ENCODE results near the gene CMTM3. TPM values are rescaled to one million over a fixed set of nuclear protein-coding genes. Genes with fewer than 3 reads are reported as not detected.

Gene CMTM3
- total RNA-seq, 2 donors from 2014 or later = 4.0 to 7.9 TPM

GRCh38 chr16:66587881-66588600 lies 16.5 kb upstream of the CMTM3 start:
- no peak for DNase-seq
- Histone ChIP-seq H3K4me3 (no peak overlapping the region), H3K9ac (ENCODE audit: low read depth in 2 of 2, low read length in 2 of 2) (no peak overlapping the region), H3K27me3 (no peaks in the 10 kb centered on the region), H3K9me3 (no peaks in the 10 kb centered on the region), H3K4me1 (no peaks in the 10 kb centered on the region), H3K36me3 (no peaks in the 10 kb centered on the region), H3K27ac (no peak overlapping the region)
- intact Hi-C loops (cut with DNase I) = no loop called here
- TF ChIP-seq CTCF (IDR thresholded peaks at IDR 0.05) = no peak

GRCh38 chr16:66588981-66589713 lies 15.4 kb upstream of the CMTM3 start:
- no peaks in the 10 kb centered on the region for H3K36me3 ChIP-seq
- H3K4me3 ChIP-seq = no peak overlapping the region
- intact Hi-C loops (cut with DNase I) = no loop called here
- peak; percentile 42 for DNase-seq
- H3K4me1 ChIP-seq = no peaks in the 10 kb centered on the region
- TF ChIP-seq CTCF (IDR thresholded peaks at IDR 0.05) = no peak
- no peaks in the 10 kb centered on the region for H3K9me3 ChIP-seq
- no peak overlapping the region for H3K9ac ChIP-seq (ENCODE audit: low read depth in 2 of 2, low read length in 2 of 2)
- H3K27me3 ChIP-seq = no peaks in the 10 kb centered on the region
- no peak overlapping the region for H3K27ac ChIP-seq

GRCh38 chr16:66590322-66590721 lies 14.2 kb upstream of the CMTM3 start:
- DNase-seq = no peak
- Histone ChIP-seq H3K36me3 (no peaks in the 10 kb centered on the region), H3K9ac (ENCODE audit: low read depth in 2 of 2, low read length in 2 of 2) (no peak overlapping the region), H3K9me3 (no peaks in the 10 kb centered on the region), H3K27ac (no peak overlapping the region), H3K4me3 (no peak overlapping the region), H3K27me3 (no peaks in the 10 kb centered on the region), H3K4me1 (no peaks in the 10 kb centered on the region)
- TF ChIP-seq CTCF (IDR thresholded peaks at IDR 0.05) = no peak
- intact Hi-C loops (cut with DNase I) = no loop called here

- no peaks in the 10 kb centered on the region for H3K36me3 ChIP-seq
- intact Hi-C loops (cut with DNase I) = no loop called here
- no peak overlapping the region for H3K9ac ChIP-seq (ENCODE audit: low read depth in 2 of 2, low read length in 2 of 2)
- no peak overlapping the region for H3K27ac ChIP-seq
- no peaks in the 10 kb centered on the region for H3K4me1 ChIP-seq
- TF ChIP-seq CTCF (IDR thresholded peaks at IDR 0.05) = no peak
- DNase-seq = no peak
- H3K9me3 ChIP-seq = no peaks in the 10 kb centered on the region
- H3K4me3 ChIP-seq = no peak overlapping the region
- no peaks in the 10 kb centered on the region for H3K27me3 ChIP-seq
These were observed 13.5 kb upstream of the CMTM3 start for GRCh38 chr16:66591018-66591417.

- no peak for DNase-seq
- TF ChIP-seq CTCF (IDR thresholded peaks at IDR 0.05) = no peak
- intact Hi-C loops (cut with DNase I) = no loop called here
These were observed 12.3 kb upstream of the CMTM3 start for GRCh38 chr16:66592241-66592640.

More at GRCh38 chr16:66592241-66592640, 12.3 kb upstream of the CMTM3 start:
- Histone ChIP-seq H3K4me3 (no peak overlapping the region), H3K9ac (ENCODE audit: low read depth in 2 of 2, low read length in 2 of 2) (no peak overlapping the region), H3K4me1 (no peaks in the 10 kb centered on the region), H3K9me3 (no peaks in the 10 kb centered on the region), H3K27ac (no peak overlapping the region), H3K36me3 (no peaks in the 10 kb centered on the region), H3K27me3 (no peaks in the 10 kb centered on the region)

All from colonic mucosa (tissue), 4 donors.